Measurements from ENCODE around the gene DEFB118. TPM values are rescaled to one million over a fixed set of nuclear protein-coding genes. Genes with fewer than 3 reads are reported as not detected.
"Not testable (repeated sequence)": the region's sequence is repeated elsewhere in the genome, so short reads cannot be mapped to it uniquely, and the experiment has no call there.

The DEFB118 gene, protein sequence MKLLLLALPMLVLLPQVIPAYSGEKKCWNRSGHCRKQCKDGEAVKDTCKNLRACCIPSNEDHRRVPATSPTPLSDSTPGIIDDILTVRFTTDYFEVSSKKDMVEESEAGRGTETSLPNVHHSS
- total RNA-seq, result not detected

- DNase-seq, result no peak
Observed at GRCh38 chr20:31368301-31368700, at the start of gene DEFB118. Gene DEFB118, plus strand, starts transcription at chr20:31368601. Its CDS starts 50 bp downstream, at chr20:31368651.

GRCh38 chr20:31322504-31322903 is 45.9 kb upstream of the DEFB118 start:
- no peak for DNase-seq

DNA sequence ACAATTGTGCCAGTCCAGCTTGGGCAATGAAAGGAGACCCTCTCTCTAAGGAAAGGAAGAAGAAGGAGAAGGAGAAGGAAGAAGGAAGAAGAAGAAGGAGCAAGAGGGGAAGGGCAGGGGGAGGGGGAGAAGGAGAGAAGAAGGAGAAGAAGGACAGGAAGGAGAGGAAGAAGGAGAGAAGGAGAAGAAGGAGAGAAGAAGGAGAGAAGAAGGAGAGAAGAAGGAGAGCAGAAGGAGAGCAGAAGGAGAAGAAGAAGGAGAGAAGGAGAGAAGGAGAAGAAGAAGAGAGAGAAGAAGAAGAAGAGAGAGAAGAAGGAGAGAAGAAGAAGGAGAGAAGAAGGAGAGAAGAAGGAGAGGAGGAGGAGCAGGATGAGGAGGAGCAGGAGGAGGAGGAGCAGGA is 37.5 kb upstream of the DEFB118 start:
- DNase-seq, result no peak

DNA sequence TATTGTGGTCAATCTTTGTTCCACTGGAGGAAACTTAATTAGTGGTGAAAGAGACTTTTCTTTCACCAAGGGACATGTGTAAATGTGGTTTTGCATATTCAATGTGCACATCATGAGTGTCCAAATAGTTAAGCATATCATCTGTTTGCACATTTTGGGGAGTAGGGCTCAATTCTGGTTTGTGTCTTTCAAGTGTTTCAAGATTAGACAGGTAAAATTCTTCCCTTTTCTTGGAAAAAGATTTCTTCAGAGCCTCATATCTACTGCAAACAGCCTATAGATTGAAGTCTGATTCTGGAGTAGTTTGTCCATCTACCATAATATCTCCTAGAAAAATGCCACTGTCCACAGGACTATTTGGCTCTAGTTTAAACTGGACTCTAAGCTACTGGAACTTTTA is 26.9 kb upstream of the DEFB118 start:
- DNase-seq, result no peak

- no peak for DNase-seq
Observed at GRCh38 chr20:31355981-31356380, 12.4 kb upstream of the DEFB118 start.

DNA sequence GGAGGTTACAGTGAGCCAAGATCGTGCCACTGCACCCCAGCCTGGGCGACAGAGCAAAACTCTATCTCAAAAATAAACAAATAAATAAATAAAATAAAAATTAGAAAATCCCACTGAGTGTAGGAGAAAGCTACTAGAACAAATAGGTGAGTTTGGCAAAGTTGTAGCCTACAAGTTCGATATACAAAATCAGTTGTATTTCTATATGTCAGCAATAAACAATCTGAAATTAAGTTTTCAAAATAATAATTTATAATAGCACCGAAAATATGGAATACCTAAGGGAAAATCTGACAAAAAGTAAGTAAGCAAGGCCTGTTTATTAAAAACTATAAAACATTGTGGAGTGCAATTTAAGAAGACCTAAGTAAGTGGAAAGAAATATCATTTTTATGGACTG is 5.1 kb upstream of the DEFB118 start:
- no peak for DNase-seq

DNA sequence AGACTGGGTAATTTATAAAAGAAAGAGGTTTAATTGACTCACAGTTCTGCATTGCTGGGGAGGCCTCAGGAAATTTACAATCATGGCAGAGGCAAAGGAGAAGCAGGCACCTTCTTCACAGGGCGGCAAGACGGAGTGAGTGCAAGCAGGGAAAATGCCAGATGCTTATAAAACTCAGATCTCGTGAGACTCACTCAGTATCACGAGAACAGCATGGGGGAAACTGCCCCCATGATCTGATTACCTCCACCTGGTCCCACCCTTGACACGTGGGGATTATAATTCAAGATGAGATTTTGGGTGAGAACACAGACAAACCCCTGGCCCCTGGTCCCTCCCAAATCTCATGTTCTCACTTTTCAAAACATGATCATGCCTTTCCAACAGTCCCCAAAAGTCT is 4.1 kb upstream of the DEFB118 start:
- not testable (repeated sequence) for DNase-seq

GRCh38 chr20:31374346-31374745 is 5.9 kb downstream of the DEFB118 start:
- DNase-seq, result no peak

DNA sequence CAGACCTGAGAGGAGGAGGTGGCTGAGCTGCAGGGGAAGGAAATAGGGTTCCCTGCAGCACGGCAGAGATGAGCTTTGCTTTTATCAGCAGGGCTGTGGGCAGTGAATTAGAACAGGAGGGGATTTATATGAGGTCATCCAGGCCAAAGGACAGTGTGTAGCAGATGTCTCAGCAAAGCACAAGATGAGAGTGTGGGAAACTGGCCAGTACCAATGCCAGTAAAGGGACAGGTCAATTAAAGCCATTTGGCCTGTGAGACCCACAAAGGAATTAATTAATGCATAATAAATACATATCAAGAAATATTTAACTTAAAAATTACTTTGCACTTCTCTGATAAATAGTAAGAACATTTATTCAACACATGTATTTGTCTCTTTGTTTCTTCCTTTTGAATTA is 22.1 kb downstream of the DEFB118 start, which contains the start of gene DEFB119:
DEFB119 (minus strand) TSS at position 101 of the 400 bp plus-strand sequence. CDS start 107 bp downstream, outside the sequence.
- no peak for DNase-seq

- DNase-seq, result no peak
Observed at GRCh38 chr20:31392836-31393235, 24.4 kb downstream of the DEFB118 start.

GRCh38 chr20:31394900-31395299 is 26.5 kb downstream of the DEFB118 start:
- DNase-seq, result no peak

GRCh38 chr20:31403886-31404285 is 35.5 kb downstream of the DEFB118 start:
- no peak for DNase-seq

DNA sequence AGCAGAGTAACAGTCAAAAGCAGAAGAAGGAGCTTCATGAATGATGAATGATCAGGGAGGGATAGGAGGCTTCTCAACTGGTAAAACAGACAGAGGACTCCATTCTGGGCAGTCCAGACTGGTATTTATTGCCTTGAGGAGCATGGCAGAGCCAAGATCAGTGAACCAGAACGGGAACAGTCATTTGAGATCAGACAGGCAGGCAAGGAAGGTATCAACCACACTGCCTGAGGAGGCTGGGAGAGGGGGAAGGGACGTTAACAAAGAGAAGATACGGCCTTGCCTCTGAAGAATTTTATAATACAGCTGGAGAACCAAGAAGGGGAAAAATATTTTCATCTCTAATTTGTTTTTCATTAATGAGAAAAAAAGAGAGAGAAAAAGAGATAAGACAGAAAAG is 37.7 kb downstream of the DEFB118 start, which contains the start of gene DEFB121:
DEFB121 (minus strand) TSS at position 101 of the 400 bp plus-strand sequence; CDS start at position 38, 63 bp downstream.
- DNase-seq, result no peak

DNA sequence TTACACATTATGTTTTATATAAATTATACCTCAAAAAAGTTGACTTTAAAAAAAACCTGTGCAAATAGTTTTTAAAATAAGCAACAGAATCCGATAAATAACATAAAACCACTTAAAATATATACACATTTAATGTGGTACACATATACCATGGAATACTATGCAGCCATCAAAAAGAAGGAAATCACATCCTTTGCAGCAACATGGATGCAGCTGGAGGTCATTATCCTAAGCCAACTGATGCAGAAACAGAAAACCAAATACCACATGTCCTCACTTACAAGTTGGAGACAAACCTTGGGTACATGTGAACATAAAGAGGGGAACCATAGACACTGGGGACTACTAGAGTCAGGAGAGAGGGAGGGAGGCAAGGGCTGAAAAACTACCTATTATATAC is 41.6 kb downstream of the DEFB118 start:
- DNase-seq, result no peak

GRCh38 chr20:31414381-31414780 is 46.0 kb downstream of the DEFB118 start:
- DNase-seq, result no peak

GRCh38 chr20:31415653-31416052 is 47.3 kb downstream of the DEFB118 start:
- DNase-seq, result no peak

DNA sequence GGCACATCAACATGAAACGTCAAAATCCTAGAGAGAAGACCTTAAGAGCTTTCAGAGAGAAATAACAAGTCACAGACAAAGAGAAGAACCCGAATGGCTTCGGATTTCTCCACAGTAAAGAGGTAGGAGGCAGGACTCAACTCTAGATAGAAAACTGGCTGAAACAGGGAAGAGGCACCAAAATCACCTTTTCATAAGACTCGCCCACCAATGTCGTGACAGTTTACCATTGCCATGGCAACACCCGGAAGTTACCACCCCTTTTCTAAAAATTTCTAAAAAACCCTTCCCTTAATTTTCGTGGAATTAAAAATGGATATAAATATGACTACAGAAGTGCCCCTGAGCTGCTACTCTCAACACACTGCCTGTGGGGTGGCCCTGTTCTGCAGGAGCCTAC is 49.9 kb downstream of the DEFB118 start:
- no peak for DNase-seq

Small RNAs within 50 kb of the gene (small RNA-seq; reads per million reads assigned to genes)
- gene DEFB117 (ENCODE audit: low replicate concordance) (not detected), gene RF00561 (ENCODE audit: low replicate concordance) (not detected), gene RNA5SP480 (ENCODE audit: low replicate concordance) (not detected)

Other genes starting within 250 kb of the DEFB118 start
- not detected for gene DEFB115, start 110.9 kb upstream of the DEFB118 start, total RNA-seq
- not detected for gene DEFB116, start 60.0 kb upstream of the DEFB118 start, total RNA-seq
- not detected for gene DEFB119, start 22.0 kb downstream of the DEFB118 start, total RNA-seq
- gene DEFB121, start 37.6 kb downstream of the DEFB118 start, total RNA-seq, result not detected
- gene DEFB123, start 72.0 kb downstream of the DEFB118 start, total RNA-seq, result not detected
- not detected for gene DEFB124, start 106.5 kb downstream of the DEFB118 start, total RNA-seq
- 2.2 TPM for gene REM1, start 106.7 kb downstream of the DEFB118 start, total RNA-seq
- 41.1 TPM for gene HM13, start 145.8 kb downstream of the DEFB118 start, total RNA-seq
- 130 TPM for gene ID1, start 236.7 kb downstream of the DEFB118 start, total RNA-seq